Gastrocnemius medialis (tissue), 4 donors: ENCODE data around the gene TMEM74B. TPM values are rescaled to one million over a fixed set of nuclear protein-coding genes. Genes with fewer than 3 reads are reported as not detected.
"Not testable (repeated sequence)": the region's sequence is repeated elsewhere in the genome, so short reads cannot be mapped to it uniquely, and the experiment has no call there.

Experiments
- ATAC-seq, 2 donors: fragments of 150-250 bp; one replicate each; pipeline ENCODE4 v1.9.1; 2016
- DNase-seq, 2 donors: peaks; one replicate each; pipeline ENCODE4 v3.0.0-alpha.2; 2019
- H3K27ac ChIP-seq, 4 donors: fragments of 200-600 bp; sonication (generic); 1 replicate in 1 of 4; 2 replicates in 3 of 4; pipeline ENCODE4 v1.5.1; 2016 to 2018; ENCODE audit warnings: mild to moderate bottlenecking in 2 of 4, moderate library complexity in 1 of 4
- H3K27me3 ChIP-seq, 3 donors: fragments of 200-600 bp; sonication (generic) in 2 of 3; 1 replicate in 1 of 3; 2 replicates in 2 of 3; pipeline versions ENCODE4 v1.5.1 to v1.6.0; 2016 to 2019; ENCODE audit warnings: mild to moderate bottlenecking in 1 of 3, moderate library complexity in 1 of 3
- H3K36me3 ChIP-seq, 2 donors: fragments of 200-600 bp; sonication (generic) in 1 of 2; one replicate each; pipeline ENCODE4 v1.5.1; 2017 to 2018
- H3K4me1 ChIP-seq, 2 donors: fragments of 200-600 bp; sonication (generic) in 1 of 2; one replicate each; pipeline ENCODE4 v1.5.1; 2016 to 2017; ENCODE audit warnings: mild to moderate bottlenecking in 2 of 2
- H3K4me3 ChIP-seq, 4 donors: fragments of 200-600 bp; sonication (generic) in 3 of 4; 1 replicate in 1 of 4; 2 replicates in 3 of 4; pipeline ENCODE4 v1.5.1; 2016 to 2019; ENCODE audit warnings: mild to moderate bottlenecking in 2 of 4
- H3K9me3 ChIP-seq, 3 donors: fragments of 200-600 bp; sonication (generic) in 2 of 3; 1 replicate in 1 of 3; 2 replicates in 2 of 3; pipeline ENCODE4 v1.5.1; 2016 to 2019
- CTCF ChIP-seq, 5 experiments: fragments of 450-650 bp in 3 of 5; fragments of 200-600 bp in 2 of 5; sonication (generic) in 2 of 5; IDR thresholded peaks in 4 of 5; conservative IDR thresholded peaks in 1 of 5; 1 replicate in 4 of 5; 2 replicates in 1 of 5; pipeline ENCODE4 v1.5.1; 2016 to 2019; ENCODE audit warnings: antibody characterized with exemption in 5 of 5, mild to moderate bottlenecking in 3 of 5, moderate library complexity in 3 of 5
- POLR2A ChIP-seq, 2 donors: fragments of 450-650 bp; IDR thresholded peaks; one replicate each; pipeline ENCODE4 v1.6.1; 2017; ENCODE audit warnings: antibody characterized with exemption in 2 of 2, mild to moderate bottlenecking in 2 of 2, moderate library complexity in 2 of 2
- in situ Hi-C, 4 donors: fragments of 200-750 bp; cut with MboI; loops; one replicate each; pipeline versions ENCODE4 v1.15.0 to v1.8.0; 2017; ENCODE audit warnings: low sequenced_read_pairs in 4 of 4
- intact Hi-C: fragments of 100-400 bp; cut with DNase I; formaldehyde crosslinking; loops from one replicate; pipeline ENCODE4 v1.15.1; 2023; ENCODE audit warnings: low total_unique reads
- total RNA-seq, 4 donors: library from RNA; depleted of rRNA; stranded (reverse); fragments of >200 nt; gene quantifications; one replicate each; pipeline versions ENCODE4 v1.1.0 to v1.2.3, GENCODE V29; 2016

Gene TMEM74B
- total RNA-seq, 4 donors from 2014 or later, result 0.42 to 0.82 TPM; not detected in 2

- no peak for ATAC-seq
- no peak overlapping the region for H3K4me3 ChIP-seq
- peaks cover 0 to 12% of the 10 kb centered on the region in 2 donors for H3K36me3 ChIP-seq
- no peak for DNase-seq
- no peak overlapping the region for H3K27ac ChIP-seq
- H3K4me1 ChIP-seq, result peaks cover 3 to 9% of the 10 kb centered on the region in 2 donors
- intact Hi-C loops (no loop called here), in situ Hi-C loops (no loop called here)
- H3K9me3 ChIP-seq, result no peaks in the 10 kb centered on the region
- TF ChIP-seq POLR2A (IDR thresholded peaks at IDR 0.05) (no peak), CTCF (IDR thresholded peaks at IDR 0.05 in 4 of 5, conservative IDR thresholded peaks at IDR 0.05 in 1 of 5) (no peak)
- H3K27me3 ChIP-seq, result no peaks in the 10 kb centered on the region
Measured at GRCh38 chr20:1155342-1155741, 29.4 kb downstream of the TMEM74B start.

- DNase-seq, result no peak
- intact Hi-C loops (no loop called here), in situ Hi-C loops (no loop called here)
- no peak overlapping the region for H3K4me3 ChIP-seq
- no peak overlapping the region for H3K27ac ChIP-seq
- no peaks in the 10 kb centered on the region for H3K27me3 ChIP-seq
- no peak for TF ChIP-seq CTCF (IDR thresholded peaks at IDR 0.05 in 4 of 5, conservative IDR thresholded peaks at IDR 0.05 in 1 of 5)
- ATAC-seq, result no peak
- H3K4me1 ChIP-seq, result peaks cover 3 to 9% of the 10 kb centered on the region in 2 donors
- H3K36me3 ChIP-seq, result peaks cover 0 to 7% of the 10 kb centered on the region in 2 donors
- H3K9me3 ChIP-seq, result no peaks in the 10 kb centered on the region
Measured at GRCh38 chr20:1154691-1155090, 30.1 kb downstream of the TMEM74B start.

- TF ChIP-seq CTCF (IDR thresholded peaks at IDR 0.05 in 4 of 5, conservative IDR thresholded peaks at IDR 0.05 in 1 of 5) (no peak), POLR2A (IDR thresholded peaks at IDR 0.05) (no peak)
- DNase-seq, result no peak
- intact Hi-C loops (no loop called here), in situ Hi-C loops (no loop called here)
- Histone ChIP-seq H3K4me1 (peaks cover 3 to 9% of the 10 kb centered on the region in 2 donors), H3K36me3 (peaks cover 0 to 10% of the 10 kb centered on the region in 2 donors), H3K27me3 (no peaks in the 10 kb centered on the region), H3K27ac (no peak overlapping the region), H3K9me3 (no peaks in the 10 kb centered on the region), H3K4me3 (no peak overlapping the region)
- no peak for ATAC-seq
Measured at GRCh38 chr20:1154226-1154625, 30.6 kb downstream of the TMEM74B start.

- H3K4me3 ChIP-seq, result no peak overlapping the region
- in situ Hi-C loops (no loop called here), intact Hi-C loops (no loop called here)
- ATAC-seq, result no peak
- TF ChIP-seq POLR2A (IDR thresholded peaks at IDR 0.05) (no peak), CTCF (IDR thresholded peaks at IDR 0.05 in 4 of 5, conservative IDR thresholded peaks at IDR 0.05 in 1 of 5) (no peak)
- no peak for DNase-seq
- H3K36me3 ChIP-seq, result peaks cover 0 to 10% of the 10 kb centered on the region in 2 donors
- H3K27me3 ChIP-seq, result no peaks in the 10 kb centered on the region
- no peaks in the 10 kb centered on the region for H3K9me3 ChIP-seq
- peaks cover 3 to 9% of the 10 kb centered on the region in 2 donors for H3K4me1 ChIP-seq
- no peak overlapping the region for H3K27ac ChIP-seq
Measured at GRCh38 chr20:1150968-1151367, 33.8 kb downstream of the TMEM74B start.

GRCh38 chr20:1150218-1150617 lies 34.6 kb downstream of the TMEM74B start:
- DNase-seq (no peak), ATAC-seq (no peak)
- no peaks in the 10 kb centered on the region for H3K9me3 ChIP-seq
- in situ Hi-C loops, result no loop called here
- H3K27ac ChIP-seq, result no peak overlapping the region
- no peak overlapping the region for H3K4me3 ChIP-seq
- H3K4me1 ChIP-seq, result peaks cover 3 to 9% of the 10 kb centered on the region in 2 donors
- no peak for TF ChIP-seq CTCF (IDR thresholded peaks at IDR 0.05 in 4 of 5, conservative IDR thresholded peaks at IDR 0.05 in 1 of 5)
- H3K27me3 ChIP-seq, result no peaks in the 10 kb centered on the region
- peaks cover 0 to 12% of the 10 kb centered on the region in 2 donors for H3K36me3 ChIP-seq
- intact Hi-C loops, result no loop called here

- H3K4me1 ChIP-seq, H3K4me3 ChIP-seq, DNase-seq, intact Hi-C loops, H3K27ac ChIP-seq, ATAC-seq, H3K27me3 ChIP-seq, H3K9me3 ChIP-seq: not testable (repeated sequence)
- in situ Hi-C loops, result loop anchor here in 3 of 4 donors (25.0 kb wide), 1 partner anchor 312 kb away; the partner anchor contains the start of gene NSFL1C (in 3 of the 3)
- H3K36me3 ChIP-seq, result peaks cover 0 to 11% of the 10 kb centered on the region in 2 donors
Measured at GRCh38 chr20:1149812-1150211, 35.0 kb downstream of the TMEM74B start.
